Embryonic facial prominence (tissue), 1 donor: ENCODE measurements around the gene BCHE.
"Not testable (repeated sequence)": the region's sequence is repeated elsewhere in the genome, so short reads cannot be mapped to it uniquely, and the experiment has no call there.

Experiments
- DNase-seq: peaks from one replicate; pipeline ENCODE4 v3.0.0-alpha.2; 2016; ENCODE audit errors: extremely low spot score

The BCHE gene

GRCh38 chr3:165817160-165817709 lies 20.0 kb downstream of the BCHE start:
- no peak for DNase-seq

GRCh38 chr3:165816209-165816608 lies 21.0 kb downstream of the BCHE start:
- DNase-seq = no peak

GRCh38 chr3:165815682-165816081 lies 21.5 kb downstream of the BCHE start:
- no peak for DNase-seq

GRCh38 chr3:165814380-165814779 lies 22.8 kb downstream of the BCHE start:
- no peak for DNase-seq

GRCh38 chr3:165807937-165808336 lies 29.3 kb downstream of the BCHE start:
- not testable (repeated sequence) for DNase-seq

- no peak for DNase-seq
Observed at GRCh38 chr3:165805946-165806561, 31.2 kb downstream of the BCHE start.

- no peak for DNase-seq
Observed at GRCh38 chr3:165803471-165803870, 33.8 kb downstream of the BCHE start.

GRCh38 chr3:165800970-165801369 lies 36.3 kb downstream of the BCHE start:
- no peak for DNase-seq

- DNase-seq = no peak
Observed at GRCh38 chr3:165799026-165799425, 38.2 kb downstream of the BCHE start.

- no peak for DNase-seq
Observed at GRCh38 chr3:165797551-165797950, 39.7 kb downstream of the BCHE start.

- no peak for DNase-seq
Observed at GRCh38 chr3:165796701-165797100, 40.5 kb downstream of the BCHE start.

- no peak for DNase-seq
Observed at GRCh38 chr3:165788531-165788930, 48.7 kb downstream of the BCHE start.

- DNase-seq = no peak
Observed at GRCh38 chr3:165786013-165786412, 51.2 kb downstream of the BCHE start.

GRCh38 chr3:165784337-165784736 lies 52.9 kb downstream of the BCHE start:
- no peak for DNase-seq

- no peak for DNase-seq
Observed at GRCh38 chr3:165783383-165783782, 53.8 kb downstream of the BCHE start.

GRCh38 chr3:165778891-165779290 lies 58.3 kb downstream of the BCHE start:
- no peak for DNase-seq

- DNase-seq = no peak
Observed at GRCh38 chr3:165778456-165778855, 58.8 kb downstream of the BCHE start.

- DNase-seq = no peak
Observed at GRCh38 chr3:165775824-165776223, 61.4 kb downstream of the BCHE start.

GRCh38 chr3:165770781-165771180 lies 66.4 kb downstream of the BCHE start:
- DNase-seq = no peak

GRCh38 chr3:165768680-165769079 lies 68.5 kb downstream of the BCHE start:
- no peak for DNase-seq

- no peak for DNase-seq
Observed at GRCh38 chr3:165759041-165759440, 78.2 kb downstream of the BCHE start.

- no peak for DNase-seq
Observed at GRCh38 chr3:165755571-165755970, 81.7 kb downstream of the BCHE start.

- DNase-seq = no peak
Observed at GRCh38 chr3:165754219-165755007, 82.8 kb downstream of the BCHE start.
